COLO668 (cell line): ENCODE measurements around the gene IFT88.
A peak's percentile ranks its signal among the peaks of the same experiment; 100 is the strongest.

Source experiments
- DNase-seq: peaks from one replicate; lab custom pipeline; 2025; ENCODE audit not compliant: unreplicated experiment; lab: John Stamatoyannopoulos, UW

Gene IFT88

GRCh38 chr13:20565115-20565736 lies 1.7 kb upstream of the IFT88 start:
- DNase-seq = no peak

DNA sequence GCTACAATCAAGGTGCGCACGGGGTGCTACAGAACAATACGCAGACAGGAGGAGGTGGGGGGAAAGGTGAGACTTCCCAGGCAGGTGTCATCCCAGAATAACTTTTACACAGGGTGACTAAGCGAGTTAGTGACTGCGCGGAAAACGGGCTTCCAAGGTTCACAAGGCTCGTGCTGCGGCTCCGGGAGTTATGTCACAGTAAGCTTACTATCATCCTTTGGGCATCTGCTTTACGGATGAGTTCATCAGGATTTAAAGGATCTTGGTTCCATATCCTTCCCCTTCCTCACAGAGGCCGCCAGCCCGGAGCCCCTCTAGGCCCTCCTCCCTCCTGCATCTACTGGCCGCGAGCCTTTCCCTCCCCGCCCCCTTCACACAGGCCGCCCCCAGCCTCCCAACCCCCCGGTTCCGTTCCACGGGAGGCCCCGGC lies 474 bp upstream of the IFT88 start:
- DNase-seq = peak; percentile 96

GRCh38 chr13:20567881-20568528 lies 1.0 kb downstream of the IFT88 start:
- no peak for DNase-seq

- no peak for DNase-seq
These were observed 3.6 kb downstream of the IFT88 start for GRCh38 chr13:20570517-20570916.

GRCh38 chr13:20571676-20572075 lies 4.7 kb downstream of the IFT88 start:
- no peak for DNase-seq

GRCh38 chr13:20573186-20573585 lies 6.2 kb downstream of the IFT88 start:
- no peak for DNase-seq

GRCh38 chr13:20573636-20574035 lies 6.7 kb downstream of the IFT88 start:
- no peak for DNase-seq

DNA sequence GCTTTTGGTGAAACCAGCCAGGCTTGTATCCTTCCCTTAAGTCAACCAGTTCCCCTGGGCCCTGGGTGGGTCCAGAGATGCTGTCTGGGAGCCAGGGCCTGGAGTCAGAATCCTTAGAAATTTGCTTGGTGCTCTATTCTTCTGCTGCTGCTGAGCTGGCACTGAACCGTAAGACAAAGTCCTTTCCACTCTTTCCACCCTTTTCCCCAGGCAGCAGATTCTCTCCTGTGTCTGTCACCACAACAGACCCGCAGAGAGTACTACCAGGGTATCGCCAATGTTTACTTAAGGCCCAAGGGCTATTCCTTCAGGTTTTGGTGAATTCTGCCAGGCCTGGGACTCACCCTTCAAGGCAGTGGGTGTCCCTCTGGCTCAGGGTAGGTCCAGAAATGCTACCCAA lies 12.2 kb downstream of the IFT88 start:
- no peak for DNase-seq

- no peak for DNase-seq
These were observed 13.3 kb downstream of the IFT88 start for GRCh38 chr13:20580257-20580656.

- no peak for DNase-seq
These were observed 15.1 kb downstream of the IFT88 start for GRCh38 chr13:20582026-20582425.

DNA sequence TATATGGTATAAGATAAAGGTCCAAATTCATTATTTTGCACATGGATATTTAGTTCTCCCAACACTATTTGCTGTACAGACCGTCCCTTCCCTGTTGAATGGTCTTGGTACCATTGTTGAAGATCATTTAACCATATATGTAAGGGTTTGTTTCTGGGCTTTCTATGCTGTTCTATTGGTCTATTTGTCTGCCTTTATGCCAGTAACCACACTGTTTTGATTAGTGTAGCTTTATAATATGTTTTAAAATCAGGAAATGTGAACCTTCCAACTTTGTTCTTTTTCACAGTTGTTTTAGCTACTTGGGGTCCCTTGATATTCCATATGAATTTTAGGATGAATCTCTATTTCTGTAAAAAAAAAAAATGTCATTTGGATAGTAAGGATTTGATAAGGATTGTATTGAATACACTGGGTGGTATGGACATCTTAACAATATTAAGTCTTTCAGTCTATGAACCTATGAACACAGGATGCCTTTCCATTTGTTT lies 16.9 kb downstream of the IFT88 start:
- DNase-seq = no peak

DNA sequence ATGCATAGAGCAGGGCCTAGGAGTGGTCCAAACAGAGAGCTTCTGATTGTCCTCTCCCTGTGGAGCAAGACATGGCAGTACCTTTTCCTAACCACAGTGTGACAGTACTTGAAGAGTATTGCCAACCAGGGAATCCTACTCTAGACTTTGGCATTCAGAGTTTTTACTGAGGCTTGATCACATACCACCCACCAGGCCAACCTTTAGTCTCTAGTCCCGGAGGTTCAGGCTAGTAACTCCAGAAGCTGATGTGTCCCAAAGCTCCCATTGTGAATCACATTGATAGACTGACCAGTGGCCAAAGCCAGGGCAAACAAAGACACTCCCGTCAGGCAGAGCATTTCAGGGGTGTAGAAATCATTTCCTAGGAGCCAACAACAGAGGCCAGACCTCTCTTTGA lies 18.4 kb downstream of the IFT88 start:
- no peak for DNase-seq

DNA sequence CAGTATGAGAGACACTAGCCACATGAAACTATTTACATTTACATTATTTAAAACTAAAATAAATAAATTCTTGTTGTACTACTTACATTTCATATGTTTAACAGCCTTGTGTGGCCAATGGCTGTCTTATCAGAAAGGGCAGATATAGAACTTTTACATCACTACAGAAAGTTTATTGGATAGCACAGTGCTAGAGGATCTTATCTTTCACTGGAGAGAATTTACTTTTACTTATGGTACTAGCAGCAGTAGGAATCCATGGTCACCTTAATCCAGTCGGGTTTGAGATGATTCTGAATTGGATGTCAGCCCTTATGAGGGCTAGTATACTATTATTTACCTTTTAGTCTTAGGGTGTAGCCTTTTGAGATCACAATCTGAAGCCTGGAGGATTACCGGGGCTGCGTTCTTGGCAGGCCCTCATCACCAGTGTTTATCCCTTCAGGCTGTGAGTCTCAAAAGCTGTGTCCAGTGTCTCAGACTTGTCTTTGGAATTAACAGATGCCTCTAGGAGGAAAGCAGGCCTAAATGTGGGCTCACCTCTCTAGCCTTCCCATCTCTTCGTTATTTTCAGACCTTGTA lies 21.7 kb downstream of the IFT88 start:
- DNase-seq = no peak

- no peak for DNase-seq
These were observed 23.6 kb downstream of the IFT88 start for GRCh38 chr13:20590561-20590960.

GRCh38 chr13:20592606-20593005 lies 25.6 kb downstream of the IFT88 start:
- no peak for DNase-seq

GRCh38 chr13:20594280-20594679 lies 27.3 kb downstream of the IFT88 start:
- no peak for DNase-seq

DNA sequence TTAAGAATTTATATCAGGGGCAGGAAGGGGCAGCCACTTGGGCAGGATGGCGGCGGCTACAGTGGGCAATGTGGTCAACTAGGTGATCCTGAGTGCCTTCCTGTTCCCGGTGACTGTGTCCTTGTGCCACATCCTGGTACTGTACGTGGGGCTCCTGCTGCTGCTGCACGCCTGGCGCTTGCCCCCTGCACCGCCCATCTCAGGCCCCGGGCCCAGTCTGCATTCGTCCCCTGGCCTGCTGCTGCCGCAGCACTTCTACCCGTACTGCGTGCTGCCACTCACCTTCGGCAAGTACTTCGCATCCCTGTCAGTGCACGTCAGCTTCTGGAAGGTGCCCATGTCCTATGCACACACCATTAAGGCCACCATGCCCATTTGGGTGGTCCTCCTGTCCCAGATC lies 40.1 kb downstream of the IFT88 start:
- no peak for DNase-seq

- DNase-seq = no peak
These were observed 41.6 kb downstream of the IFT88 start for GRCh38 chr13:20608438-20609020.

DNA sequence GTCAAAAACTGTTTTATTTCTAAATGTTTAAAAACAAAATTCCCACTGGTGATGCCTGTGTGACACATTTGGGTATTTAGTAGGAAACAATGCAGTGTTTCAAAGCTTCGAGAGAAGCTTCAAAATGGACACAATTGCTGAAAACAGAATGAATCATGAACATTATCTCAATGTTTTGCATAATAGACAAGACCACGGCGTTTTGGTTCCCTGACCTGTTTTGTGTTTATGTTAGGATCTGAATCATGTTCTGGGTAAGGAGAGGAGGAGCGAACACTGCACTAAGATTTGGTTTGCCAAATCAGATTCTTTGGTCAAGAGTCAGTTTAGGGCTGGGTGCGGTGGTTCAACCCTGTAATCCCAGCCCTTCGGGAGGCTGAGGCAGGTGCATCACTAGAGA lies 42.2 kb downstream of the IFT88 start:
- DNase-seq = no peak

GRCh38 chr13:20610006-20610405 lies 43.0 kb downstream of the IFT88 start:
- DNase-seq = no peak

- no peak for DNase-seq
These were observed 49.3 kb downstream of the IFT88 start for GRCh38 chr13:20616059-20616797.
